ENCODE results near the gene NTM.

NTM gene

GRCh38 chr11:131656839-131657211 is 286.4 kb downstream of the NTM start:
- no peak for DNase-seq

DNA sequence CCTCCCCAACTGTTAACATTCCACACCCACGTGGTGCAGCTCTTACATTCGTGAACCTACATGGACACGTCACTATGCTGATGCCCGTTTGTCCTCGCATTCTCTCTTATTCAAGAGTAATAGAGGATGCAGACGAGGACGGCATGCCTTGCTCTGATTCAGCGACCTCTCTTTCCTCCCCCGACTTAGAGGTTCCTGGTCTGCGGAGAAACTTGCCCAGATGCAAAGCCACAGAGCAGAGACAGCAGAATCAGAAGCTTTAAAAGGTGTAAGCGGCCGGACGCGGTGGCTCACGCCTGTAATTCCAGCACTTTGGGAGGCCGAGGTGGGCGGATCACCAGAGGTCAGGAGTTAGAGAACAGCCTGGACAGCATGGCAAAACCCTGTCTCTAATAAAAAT is 288.0 kb downstream of the NTM start:
- DNase-seq = no peak

GRCh38 chr11:131658952-131659351 is 288.5 kb downstream of the NTM start:
- DNase-seq = no peak

DNA sequence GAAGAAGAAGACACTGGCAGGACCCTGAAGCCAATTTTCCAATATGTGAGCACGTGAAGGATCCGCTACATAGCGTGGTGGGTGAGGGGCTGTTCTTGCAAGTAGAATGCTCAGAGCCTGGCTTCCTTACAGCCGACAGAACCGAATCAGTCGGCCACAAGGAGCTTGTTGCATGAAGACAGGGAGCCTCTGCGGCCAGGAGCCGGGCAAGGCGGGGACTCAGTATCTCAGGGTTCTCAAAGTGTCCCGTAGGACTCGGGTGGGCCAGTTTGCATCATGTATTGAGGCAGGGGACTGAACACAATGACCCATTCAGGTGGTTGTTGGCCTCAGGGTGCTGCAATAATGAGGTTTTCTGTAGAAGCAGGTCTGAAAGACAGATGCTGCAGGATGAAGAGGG is 289.5 kb downstream of the NTM start:
- DNase-seq = no peak

- DNase-seq = no peak
Observed at GRCh38 chr11:131661132-131661531, 290.7 kb downstream of the NTM start.

DNA sequence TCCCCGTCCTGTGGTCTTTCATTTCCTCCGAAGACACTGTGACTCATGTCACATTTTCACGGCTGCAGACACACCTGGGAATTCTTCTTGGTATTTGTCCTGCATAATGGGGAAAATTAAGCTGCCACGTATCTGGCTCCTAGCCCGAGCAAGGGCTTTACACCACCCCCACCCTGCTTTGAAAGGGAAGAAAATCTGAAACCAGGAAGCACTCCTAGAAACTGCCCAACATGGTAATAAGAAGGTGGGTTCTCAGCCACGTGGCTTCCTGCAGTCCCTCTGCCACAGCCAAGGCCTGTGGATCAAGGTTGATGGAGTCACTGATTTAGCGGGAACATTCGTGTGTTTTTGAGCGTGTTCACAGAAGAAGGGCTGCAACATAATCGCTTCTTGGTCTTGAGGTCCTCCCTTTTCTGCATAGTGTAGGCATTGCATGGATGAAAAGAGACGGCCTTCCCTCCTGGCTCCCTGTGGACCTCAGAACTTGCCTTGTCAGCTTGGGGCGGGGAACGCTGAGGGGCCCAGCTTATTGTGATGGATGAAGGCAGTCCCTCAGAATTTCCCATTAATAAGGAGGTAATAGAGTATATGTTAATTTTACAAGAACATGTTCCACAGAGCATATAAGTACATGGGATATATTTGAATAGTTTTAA is 292.0 kb downstream of the NTM start:
- DNase-seq = no peak

DNA sequence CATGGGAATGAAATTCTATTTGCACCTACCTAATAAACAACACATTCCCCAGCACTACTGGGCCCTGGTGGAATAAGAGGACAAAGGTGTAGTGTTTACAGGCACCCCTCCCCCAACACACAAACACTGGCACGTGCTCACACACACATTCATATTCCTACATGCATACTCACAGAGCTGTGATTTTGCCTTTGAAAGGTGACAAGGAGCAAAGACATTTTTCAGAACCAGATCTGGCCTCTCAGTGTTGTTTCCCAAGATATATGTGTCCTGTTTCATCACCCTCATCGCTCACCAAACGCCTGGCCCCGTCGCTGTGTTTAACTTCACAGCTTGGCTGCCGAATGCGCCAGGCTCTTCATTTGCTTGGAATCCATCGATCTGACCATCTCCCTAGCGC is 292.6 kb downstream of the NTM start:
- no peak for DNase-seq

- DNase-seq = no peak
Observed at GRCh38 chr11:131663405-131664200, 293.2 kb downstream of the NTM start.

- no peak for DNase-seq
Observed at GRCh38 chr11:131664293-131664692, 293.9 kb downstream of the NTM start.

DNA sequence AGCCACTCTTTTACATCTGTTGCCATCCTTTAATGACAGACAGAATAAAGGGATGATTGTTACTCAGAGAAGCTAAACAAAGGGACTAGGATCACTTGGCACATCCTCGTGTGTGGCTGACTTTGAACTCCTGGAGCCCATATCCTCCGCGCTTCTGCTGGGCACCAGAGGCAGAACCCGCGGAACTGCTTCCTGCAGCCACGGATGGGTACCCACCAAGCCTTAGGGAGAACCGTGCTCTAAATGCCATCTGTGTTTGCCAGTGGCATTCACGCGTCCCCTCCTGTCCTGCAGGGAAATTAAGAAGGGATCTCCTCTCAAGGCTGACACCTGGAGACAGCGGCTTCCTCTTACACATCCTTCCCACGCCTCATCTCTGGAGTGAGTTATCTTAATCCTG is 294.4 kb downstream of the NTM start:
- DNase-seq = no peak

- no peak for DNase-seq
Observed at GRCh38 chr11:131665344-131665968, 295.0 kb downstream of the NTM start.

DNA sequence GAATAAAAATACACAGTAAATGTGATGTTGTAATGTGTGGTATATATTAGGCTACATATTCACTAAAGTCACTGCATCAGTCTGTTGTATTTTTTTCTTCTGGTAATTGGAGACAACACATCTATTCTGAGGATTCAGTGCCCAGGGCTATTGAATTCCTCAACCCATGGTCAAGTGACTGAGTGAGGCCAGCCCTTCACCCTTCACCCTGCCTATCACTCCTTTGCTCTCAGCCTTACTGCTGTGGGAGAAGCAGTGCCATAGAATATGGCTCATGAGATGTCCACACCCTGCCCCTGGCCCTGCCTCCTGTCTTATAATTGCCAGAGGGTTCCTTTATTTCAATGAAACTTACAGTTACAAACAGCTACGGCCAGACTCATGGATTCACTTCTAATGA is 295.6 kb downstream of the NTM start:
- DNase-seq = no peak

GRCh38 chr11:131666617-131667016 is 296.2 kb downstream of the NTM start:
- DNase-seq = no peak

- DNase-seq = no peak
Observed at GRCh38 chr11:131667566-131667965, 297.2 kb downstream of the NTM start.

- DNase-seq = no peak
Observed at GRCh38 chr11:131668500-131669400, 298.3 kb downstream of the NTM start.

- no peak for DNase-seq
Observed at GRCh38 chr11:131669401-131669780, 299.0 kb downstream of the NTM start.

DNA sequence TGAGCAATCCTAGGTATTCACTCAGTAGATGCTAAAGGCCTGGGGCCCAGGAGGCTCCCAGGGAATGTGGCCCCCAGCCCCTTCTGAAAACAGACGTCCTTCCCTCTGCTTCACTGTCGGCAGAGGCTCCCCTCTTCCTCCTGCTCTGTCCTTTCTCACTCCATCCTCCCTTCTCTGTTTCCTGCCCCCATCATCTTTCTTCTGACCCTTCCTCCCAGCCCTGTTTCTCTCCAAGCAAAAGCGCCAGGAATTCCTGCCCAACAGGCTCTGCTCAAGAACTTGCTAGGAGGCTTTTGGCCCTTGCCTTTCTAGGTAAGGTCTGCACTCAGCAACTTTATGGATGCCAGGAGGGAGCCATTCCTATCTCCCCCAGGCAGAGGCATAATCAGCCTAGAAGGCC is 300.5 kb downstream of the NTM start:
- DNase-seq = no peak

GRCh38 chr11:131671320-131671719 is 300.9 kb downstream of the NTM start:
- DNase-seq = no peak

DNA sequence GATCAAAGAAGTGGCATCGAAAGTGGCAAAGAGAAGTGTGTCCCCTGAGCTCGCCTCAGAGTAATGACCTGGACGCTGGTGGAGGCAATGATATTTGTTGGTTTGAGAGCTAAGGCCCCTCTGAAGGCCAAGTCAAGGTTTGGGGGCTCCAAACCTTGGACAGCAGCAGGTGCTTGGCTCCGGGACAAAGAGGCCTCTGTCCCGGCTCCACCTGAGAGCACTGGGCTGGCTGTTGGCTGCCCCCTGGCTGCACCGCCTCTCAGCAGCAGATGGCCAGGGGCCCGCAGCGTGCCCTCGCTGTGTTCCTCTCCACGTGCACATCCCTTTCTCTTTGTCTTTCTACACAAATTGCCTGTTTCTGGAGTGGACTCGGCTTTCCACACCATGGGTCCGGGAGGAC is 301.3 kb downstream of the NTM start:
- no peak for DNase-seq

DNA sequence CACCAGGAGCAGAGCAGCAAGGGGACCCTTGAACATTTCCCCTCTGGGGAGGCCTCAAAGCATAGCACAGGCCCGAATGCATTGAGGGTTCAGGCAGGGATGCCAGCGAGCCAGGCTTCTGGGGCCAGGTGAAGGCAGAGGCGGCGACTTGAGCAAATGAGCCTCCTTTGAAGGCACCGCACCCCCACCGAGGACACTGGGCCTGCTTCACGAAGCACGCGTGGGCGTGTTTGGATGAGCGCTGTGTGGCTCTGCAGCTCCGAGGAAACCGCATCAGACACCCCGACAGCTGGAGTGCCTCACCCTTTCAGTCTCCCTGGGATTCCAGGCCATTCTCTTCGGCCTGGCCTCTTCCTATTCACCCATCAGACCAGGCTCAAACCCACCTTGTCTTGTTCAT is 301.8 kb downstream of the NTM start:
- DNase-seq = no peak

DNA sequence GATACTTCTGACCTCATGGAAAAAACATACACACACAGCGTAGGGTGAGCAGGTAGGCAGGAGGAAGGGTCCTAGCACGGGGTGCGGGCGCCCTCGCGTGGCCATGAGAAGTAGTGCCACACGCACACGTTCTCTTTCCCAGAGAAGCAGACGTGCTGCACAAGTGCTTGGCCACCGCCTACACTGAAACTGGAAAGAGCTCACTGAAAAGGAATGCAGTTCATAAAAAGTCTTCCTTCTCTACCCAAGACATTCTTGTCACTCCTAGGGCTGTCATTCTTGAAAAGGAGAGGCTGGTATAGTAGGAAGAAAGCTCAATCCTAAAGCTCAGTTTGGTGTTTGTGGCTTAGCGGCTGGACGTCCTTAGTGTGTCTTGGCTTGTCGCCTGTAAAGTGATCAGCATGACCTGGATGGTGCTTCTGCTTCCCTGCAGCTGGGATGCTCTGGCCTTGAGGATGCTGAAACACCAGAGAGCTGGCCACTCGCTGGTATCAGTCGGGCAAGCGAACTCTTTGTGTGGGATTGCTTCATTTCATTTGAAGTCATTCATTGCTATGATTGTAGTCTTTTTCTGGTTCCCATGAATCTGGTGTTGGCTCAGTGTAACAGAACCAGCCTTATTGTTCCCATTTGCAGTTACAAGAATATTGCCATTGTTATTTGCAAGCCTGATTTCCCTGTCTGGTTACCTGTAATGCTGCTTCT is 303.8 kb downstream of the NTM start:
- no peak for DNase-seq

GRCh38 chr11:131675121-131675888 is 304.9 kb downstream of the NTM start:
- no peak for DNase-seq

All from DMS 273 treated with DMSO at 0.1 percent for 48 hours (cell line).